ENCODE measurements around the gene ADAP2. TPM values are rescaled to one million over a fixed set of nuclear protein-coding genes. Genes with fewer than 3 reads are reported as not detected.
A peak's percentile ranks its signal among the peaks of the same experiment; 100 is the strongest.
"Not testable (repeated sequence)": the region's sequence is repeated elsewhere in the genome, so short reads cannot be mapped to it uniquely, and the experiment has no call there.

ADAP2 gene
- total RNA-seq, 1 donor from 2014 or later, result 3.1 TPM

- not testable (repeated sequence) for DNase-seq (ENCODE audit: low read depth)
Observed at GRCh38 chr17:30929861-30930260, 8.1 kb downstream of the ADAP2 start.

- DNase-seq (ENCODE audit: low read depth), result no peak
Observed at GRCh38 chr17:30930495-30930894, 8.8 kb downstream of the ADAP2 start.

- DNase-seq (ENCODE audit: low read depth), result not testable (repeated sequence)
Observed at GRCh38 chr17:30931582-30931981, 9.8 kb downstream of the ADAP2 start.

- no peak for DNase-seq (ENCODE audit: low read depth)
Observed at GRCh38 chr17:30933966-30934365, 12.2 kb downstream of the ADAP2 start.

- DNase-seq (ENCODE audit: low read depth), result no peak
Observed at GRCh38 chr17:30939051-30939689, 17.4 kb downstream of the ADAP2 start.

- DNase-seq (ENCODE audit: low read depth), result peak; percentile 30
Observed at GRCh38 chr17:30942308-30943079, 20.7 kb downstream of the ADAP2 start.

GRCh38 chr17:30947796-30948195 is 26.1 kb downstream of the ADAP2 start:
- no peak for DNase-seq (ENCODE audit: low read depth)

- no peak for DNase-seq (ENCODE audit: low read depth)
Observed at GRCh38 chr17:30950189-30950588, 28.4 kb downstream of the ADAP2 start.

GRCh38 chr17:30950669-30951399 is 29.1 kb downstream of the ADAP2 start:
- DNase-seq (ENCODE audit: low read depth), result peak; percentile 85

- no peak for DNase-seq (ENCODE audit: low read depth)
Observed at GRCh38 chr17:30952638-30953393, 31.1 kb downstream of the ADAP2 start.

GRCh38 chr17:30954046-30954830 is 32.5 kb downstream of the ADAP2 start:
- no peak for DNase-seq (ENCODE audit: low read depth)

GRCh38 chr17:30956764-30957374 is 35.1 kb downstream of the ADAP2 start:
- no peak for DNase-seq (ENCODE audit: low read depth)

- DNase-seq (ENCODE audit: low read depth), result no peak
Observed at GRCh38 chr17:30957741-30958140, 36.0 kb downstream of the ADAP2 start.

GRCh38 chr17:30958187-30958586 is 36.4 kb downstream of the ADAP2 start:
- DNase-seq (ENCODE audit: low read depth), result no peak

GRCh38 chr17:30961209-30962188 is 39.8 kb downstream of the ADAP2 start:
- peak; percentile 73 for DNase-seq (ENCODE audit: low read depth)

GRCh38 chr17:30964312-30964711 is 42.6 kb downstream of the ADAP2 start:
- DNase-seq (ENCODE audit: low read depth), result not testable (repeated sequence)

- DNase-seq (ENCODE audit: low read depth), result peak; percentile 6
Observed at GRCh38 chr17:30964876-30965275, 43.1 kb downstream of the ADAP2 start.

- no peak for DNase-seq (ENCODE audit: low read depth)
Observed at GRCh38 chr17:30965686-30966085, 43.9 kb downstream of the ADAP2 start.

- DNase-seq (ENCODE audit: low read depth), result not testable (repeated sequence)
Observed at GRCh38 chr17:30967911-30968310, 46.2 kb downstream of the ADAP2 start.
